ENCODE measurements around the gene POMT2.

Gene POMT2

GRCh38 chr14:77344377-77344996, 23.8 kb upstream of the POMT2 start:
- Histone ChIP-seq H4K20me1 (ENCODE audit: control insufficient read depth, insufficient read depth, low read depth, low read length) (no peaks in the 10 kb centered on the region), H3K9me3 (ENCODE audit: control insufficient read depth, insufficient read depth, low read length) (no peaks in the 10 kb centered on the region), H3K4me3 (ENCODE audit: low read length) (no peak overlapping the region), H3K79me2 (ENCODE audit: control insufficient read depth, low read length) (peaks cover 7% of the 10 kb centered on the region; the same call in 1 of the 2 replicates), H3K27me3 (ENCODE audit: control insufficient read depth, low read length) (no peaks in the 10 kb centered on the region), H3F3A (ENCODE audit: control insufficient read depth, insufficient read depth) (no peaks in the 10 kb centered on the region), H3K4me2 (ENCODE audit: low read length) (no peak overlapping the region), H3K27ac (ENCODE audit: low read depth, low read length) (no peak overlapping the region), H3K36me3 (ENCODE audit: control insufficient read depth, low read length) (peaks cover 84% of the 10 kb centered on the region), H3K4me1 (ENCODE audit: control insufficient read depth, low read length) (peaks cover 21% of the 10 kb centered on the region), H3K9me2 (replicated peaks; ENCODE audit: control insufficient read depth, low read length) (no peaks in the 10 kb centered on the region)
- no peak for TF ChIP-seq EZH2phosphoT487 (IDR thresholded peaks at IDR 0.05; ENCODE audit: borderline replicate concordance, low read length)
- TF ChIP-seq, protein P1, sequence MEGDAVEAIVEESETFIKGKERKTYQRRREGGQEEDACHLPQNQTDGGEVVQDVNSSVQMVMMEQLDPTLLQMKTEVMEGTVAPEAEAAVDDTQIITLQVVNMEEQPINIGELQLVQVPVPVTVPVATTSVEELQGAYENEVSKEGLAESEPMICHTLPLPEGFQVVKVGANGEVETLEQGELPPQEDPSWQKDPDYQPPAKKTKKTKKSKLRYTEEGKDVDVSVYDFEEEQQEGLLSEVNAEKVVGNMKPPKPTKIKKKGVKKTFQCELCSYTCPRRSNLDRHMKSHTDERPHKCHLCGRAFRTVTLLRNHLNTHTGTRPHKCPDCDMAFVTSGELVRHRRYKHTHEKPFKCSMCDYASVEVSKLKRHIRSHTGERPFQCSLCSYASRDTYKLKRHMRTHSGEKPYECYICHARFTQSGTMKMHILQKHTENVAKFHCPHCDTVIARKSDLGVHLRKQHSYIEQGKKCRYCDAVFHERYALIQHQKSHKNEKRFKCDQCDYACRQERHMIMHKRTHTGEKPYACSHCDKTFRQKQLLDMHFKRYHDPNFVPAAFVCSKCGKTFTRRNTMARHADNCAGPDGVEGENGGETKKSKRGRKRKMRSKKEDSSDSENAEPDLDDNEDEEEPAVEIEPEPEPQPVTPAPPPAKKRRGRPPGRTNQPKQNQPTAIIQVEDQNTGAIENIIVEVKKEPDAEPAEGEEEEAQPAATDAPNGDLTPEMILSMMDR (IDR thresholded peaks at IDR 0.05; ENCODE audit: low read depth, low read length, poor library complexity, severe bottlenecking): no peak

GRCh38 chr14:77343662-77344061, 23.0 kb upstream of the POMT2 start:
- Histone ChIP-seq H3K9me3 (ENCODE audit: control insufficient read depth, insufficient read depth, low read length) (no peaks in the 10 kb centered on the region), H3K36me3 (ENCODE audit: control insufficient read depth, low read length) (peaks cover 86% of the 10 kb centered on the region)

GRCh38 chr14:77342726-77343397, 22.2 kb upstream of the POMT2 start:
- Histone ChIP-seq H3K36me3 (ENCODE audit: control insufficient read depth, low read length) (peaks cover 90% of the 10 kb centered on the region), H3K4me2 (ENCODE audit: low read length) (no peak overlapping the region), H3K9me3 (ENCODE audit: control insufficient read depth, insufficient read depth, low read length) (no peaks in the 10 kb centered on the region)

More at GRCh38 chr14:77343662-77344061, 23.0 kb upstream of the POMT2 start:
- H3K79me2 ChIP-seq (ENCODE audit: control insufficient read depth, low read length): peaks cover 7% of the 10 kb centered on the region; the same call in 1 of the 2 replicates
- H3K27ac ChIP-seq (ENCODE audit: low read depth, low read length): no peak overlapping the region
- no peaks in the 10 kb centered on the region for H3K27me3 ChIP-seq (ENCODE audit: control insufficient read depth, low read length)
- no peaks in the 10 kb centered on the region for H3K9me2 ChIP-seq (replicated peaks; ENCODE audit: control insufficient read depth, low read length)
- H3K4me1 ChIP-seq (ENCODE audit: control insufficient read depth, low read length): peaks cover 14% of the 10 kb centered on the region
- no peak overlapping the region for H3K4me2 ChIP-seq (ENCODE audit: low read length)
- no peaks in the 10 kb centered on the region for H3F3A ChIP-seq (ENCODE audit: control insufficient read depth, insufficient read depth)
- H3K4me3 ChIP-seq (ENCODE audit: low read length): no peak overlapping the region
- TF ChIP-seq, protein P1 (IDR thresholded peaks at IDR 0.05; ENCODE audit: low read depth, low read length, poor library complexity, severe bottlenecking): no peak
- no peak for TF ChIP-seq EZH2phosphoT487 (IDR thresholded peaks at IDR 0.05; ENCODE audit: borderline replicate concordance, low read length)
- no peaks in the 10 kb centered on the region for H4K20me1 ChIP-seq (ENCODE audit: control insufficient read depth, insufficient read depth, low read depth, low read length)

More at GRCh38 chr14:77342726-77343397, 22.2 kb upstream of the POMT2 start:
- TF ChIP-seq, protein P1 (IDR thresholded peaks at IDR 0.05; ENCODE audit: low read depth, low read length, poor library complexity, severe bottlenecking): no peak
- no peak for TF ChIP-seq EZH2phosphoT487 (IDR thresholded peaks at IDR 0.05; ENCODE audit: borderline replicate concordance, low read length)
- Histone ChIP-seq H3K4me1 (ENCODE audit: control insufficient read depth, low read length) (peaks cover 6% of the 10 kb centered on the region), H3K4me3 (ENCODE audit: low read length) (no peak overlapping the region), H4K20me1 (ENCODE audit: control insufficient read depth, insufficient read depth, low read depth, low read length) (no peaks in the 10 kb centered on the region), H3K9me2 (replicated peaks; ENCODE audit: control insufficient read depth, low read length) (no peaks in the 10 kb centered on the region), H3K79me2 (ENCODE audit: control insufficient read depth, low read length) (peaks cover 7% of the 10 kb centered on the region; the same call in 1 of the 2 replicates), H3K27ac (ENCODE audit: low read depth, low read length) (no peak overlapping the region), H3F3A (ENCODE audit: control insufficient read depth, insufficient read depth) (no peaks in the 10 kb centered on the region), H3K27me3 (ENCODE audit: control insufficient read depth, low read length) (no peaks in the 10 kb centered on the region)
